HCEC 1CT (cell line): ENCODE data around the gene GPRIN3.
"Not testable (repeated sequence)": the region's sequence is repeated elsewhere in the genome, so short reads cannot be mapped to it uniquely, and the experiment has no call there.

Experiments
- DNase-seq: peaks from one replicate; pipeline ENCODE4 v3.0.0-alpha.2; 2017

GPRIN3 gene

GRCh38 chr4:89288430-89288829, 19.2 kb downstream of the GPRIN3 start:
- DNase-seq = no peak

GRCh38 chr4:89287945-89288344, 19.7 kb downstream of the GPRIN3 start:
- DNase-seq = no peak

GRCh38 chr4:89285745-89286144, 21.9 kb downstream of the GPRIN3 start:
- no peak for DNase-seq

- DNase-seq = no peak
Measured at GRCh38 chr4:89284828-89285227, 22.8 kb downstream of the GPRIN3 start.

- DNase-seq = no peak
Measured at GRCh38 chr4:89284020-89284424, 23.6 kb downstream of the GPRIN3 start.

GRCh38 chr4:89283226-89284009, 24.2 kb downstream of the GPRIN3 start:
- DNase-seq = peak; percentile 48

- DNase-seq = no peak
Measured at GRCh38 chr4:89279385-89279784, 28.2 kb downstream of the GPRIN3 start.

- DNase-seq = peak; percentile 26
Measured at GRCh38 chr4:89277412-89277811, 30.2 kb downstream of the GPRIN3 start.

GRCh38 chr4:89276296-89276695, 31.3 kb downstream of the GPRIN3 start:
- no peak for DNase-seq

GRCh38 chr4:89275587-89275986, 32.0 kb downstream of the GPRIN3 start:
- no peak for DNase-seq

GRCh38 chr4:89273741-89274141, 33.9 kb downstream of the GPRIN3 start:
- no peak for DNase-seq

- DNase-seq = no peak
Measured at GRCh38 chr4:89270792-89271191, 36.8 kb downstream of the GPRIN3 start.

GRCh38 chr4:89269121-89269666, 38.4 kb downstream of the GPRIN3 start:
- DNase-seq = no peak

GRCh38 chr4:89268679-89269078, 38.9 kb downstream of the GPRIN3 start:
- DNase-seq = no peak

- DNase-seq = no peak
Measured at GRCh38 chr4:89267846-89268245, 39.8 kb downstream of the GPRIN3 start.

GRCh38 chr4:89267392-89267791, 40.2 kb downstream of the GPRIN3 start:
- DNase-seq = no peak

GRCh38 chr4:89266128-89266527, 41.5 kb downstream of the GPRIN3 start:
- no peak for DNase-seq

- no peak for DNase-seq
Measured at GRCh38 chr4:89263265-89263664, 44.3 kb downstream of the GPRIN3 start.

GRCh38 chr4:89259301-89260028, 48.1 kb downstream of the GPRIN3 start:
- no peak for DNase-seq

GRCh38 chr4:89258506-89258905, 49.1 kb downstream of the GPRIN3 start:
- DNase-seq = no peak

- DNase-seq = no peak
Measured at GRCh38 chr4:89257376-89257775, 50.2 kb downstream of the GPRIN3 start.

GRCh38 chr4:89256203-89256800, 51.3 kb downstream of the GPRIN3 start:
- no peak for DNase-seq

GRCh38 chr4:89254847-89255246, 52.8 kb downstream of the GPRIN3 start:
- no peak for DNase-seq

- not testable (repeated sequence) for DNase-seq
Measured at GRCh38 chr4:89254347-89254746, 53.3 kb downstream of the GPRIN3 start.
